Measurements from ENCODE around the gene PLEKHA4.
"Not testable (repeated sequence)": the region's sequence is repeated elsewhere in the genome, so short reads cannot be mapped to it uniquely, and the experiment has no call there.

Gene PLEKHA4

GRCh38 chr19:48899781-48900476, 31.5 kb upstream of the PLEKHA4 start, which contains the start of gene NUCB1:
Gene NUCB1 (plus strand): TSS chr19:48900312. CDS start chr19:48900797, 485 bp downstream.
- H3K9me3 Mint-ChIP-seq, result no peaks in the 10 kb centered on the region
- H3K27ac Mint-ChIP-seq, result peak within 1 kb of the TSS; percentile 95
- ATAC-seq (replicated peaks) (peak; percentile 97 to 99), DNase-seq (peak; percentile 95)
- peaks cover 18 to 52% of the 10 kb centered on the region in 2 donors for H3K4me1 Mint-ChIP-seq
- H3K36me3 Mint-ChIP-seq, result peaks cover 17 to 29% of the 10 kb centered on the region in 2 donors
- H3K4me3 Mint-ChIP-seq, result peak within 1 kb of the TSS; percentile 96 to 100
- H3K27me3 Mint-ChIP-seq, result peaks cover 18 to 27% of the 10 kb centered on the region in 2 donors

DNA sequence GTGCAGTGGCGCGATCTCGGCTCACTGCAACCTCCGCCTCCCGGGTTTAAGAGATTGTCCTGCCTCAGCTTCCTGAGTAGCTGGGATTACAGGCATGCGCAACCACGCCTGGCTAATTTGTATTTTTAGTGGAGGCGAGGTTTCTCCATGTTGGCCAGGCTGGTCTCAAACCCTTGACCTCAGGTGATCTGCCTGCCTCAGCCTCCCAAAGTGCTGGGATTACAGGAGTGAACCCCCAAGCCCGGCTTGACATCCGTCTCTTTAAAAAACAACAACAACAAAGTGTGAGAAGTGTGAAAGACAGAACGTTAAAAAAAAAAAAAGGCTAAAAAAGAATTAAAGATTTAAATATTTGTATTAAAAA, 31.0 kb upstream of the PLEKHA4 start:
- peaks cover 13 to 24% of the 10 kb centered on the region in 2 donors for H3K36me3 Mint-ChIP-seq
- not testable (repeated sequence) for DNase-seq; ATAC-seq (replicated peaks); H3K9me3 Mint-ChIP-seq
- peak overlapping the region; percentile 96 to 100 for H3K4me3 Mint-ChIP-seq
- peaks cover 21 to 56% of the 10 kb centered on the region in 2 donors for H3K4me1 Mint-ChIP-seq
- peak overlapping the region; percentile 95 for H3K27ac Mint-ChIP-seq
- H3K27me3 Mint-ChIP-seq, result peaks cover 22 to 32% of the 10 kb centered on the region in 2 donors

DNA sequence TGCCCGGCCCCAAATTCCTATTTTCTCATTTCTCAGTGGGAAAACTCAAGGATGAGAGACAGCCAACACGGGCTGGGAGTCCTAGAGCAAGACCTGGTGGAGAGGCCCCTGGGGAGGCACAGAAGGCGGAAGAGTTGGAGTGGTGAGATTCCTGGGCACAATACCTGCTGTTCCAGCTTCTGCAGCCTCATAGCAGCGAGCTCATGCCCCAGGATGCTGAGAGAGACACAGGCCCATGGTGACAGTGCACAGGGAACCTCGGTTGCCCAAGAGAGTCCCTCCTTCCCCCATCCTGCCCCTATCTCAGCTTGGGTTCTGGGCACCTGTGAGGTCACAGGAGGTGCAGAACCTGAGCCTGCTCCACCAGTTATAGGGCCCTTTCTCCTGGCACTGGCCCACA, 28.8 kb upstream of the PLEKHA4 start:
- peaks cover 17 to 50% of the 10 kb centered on the region in 2 donors for H3K4me1 Mint-ChIP-seq
- H3K27me3 Mint-ChIP-seq, result peaks cover 32 to 42% of the 10 kb centered on the region in 2 donors
- peaks cover 7 to 12% of the 10 kb centered on the region in 2 donors for H3K36me3 Mint-ChIP-seq
- H3K9me3 Mint-ChIP-seq, result no peaks in the 10 kb centered on the region
- ATAC-seq (replicated peaks) (no peak), DNase-seq (no peak)
- no peak overlapping the region for H3K4me3 Mint-ChIP-seq
- no peak overlapping the region for H3K27ac Mint-ChIP-seq

DNA sequence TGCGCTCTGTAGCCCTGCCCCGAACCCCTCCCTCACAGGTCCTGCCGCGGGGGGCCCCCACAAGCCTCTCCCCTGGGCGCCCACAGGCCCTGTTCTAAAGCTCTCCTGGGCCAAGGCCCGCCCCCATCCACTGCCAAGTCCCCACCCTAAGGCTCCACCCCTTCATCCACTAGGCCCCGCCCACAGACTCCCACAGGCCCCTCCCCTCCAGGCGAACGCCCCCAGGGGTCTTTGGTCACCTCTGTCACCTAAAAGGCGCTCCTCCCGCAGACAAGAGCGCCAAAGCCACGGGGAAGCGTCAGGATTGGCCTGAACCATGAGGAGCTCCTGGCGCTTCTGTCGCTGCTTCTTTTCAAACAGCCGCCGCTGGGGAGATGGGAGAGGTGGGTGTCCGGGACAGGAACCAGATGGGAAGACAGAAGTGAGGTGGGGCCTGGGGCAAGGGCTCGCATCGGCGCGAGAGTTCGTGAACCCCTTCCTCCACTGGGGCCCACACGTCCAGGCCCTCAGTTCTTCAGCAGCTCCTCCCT, 27.8 kb upstream of the PLEKHA4 start:
- no peak for DNase-seq

GRCh38 chr19:48895226-48895625, 26.8 kb upstream of the PLEKHA4 start:
- Mint-ChIP-seq H3K27me3 (peaks cover 45 to 49% of the 10 kb centered on the region in 2 donors), H3K27ac (no peak overlapping the region)

More for the DNA sequence above, 27.8 kb upstream of the PLEKHA4 start:
- Mint-ChIP-seq H3K36me3 (peaks cover 3 to 8% of the 10 kb centered on the region in 2 donors), H3K27me3 (peaks cover 40 to 42% of the 10 kb centered on the region in 2 donors), H3K4me3 (peak overlapping the region; percentile 71 to 75), H3K4me1 (peaks cover 19 to 43% of the 10 kb centered on the region in 2 donors), H3K9me3 (no peaks in the 10 kb centered on the region), H3K27ac (no peak overlapping the region)
- peak; percentile 30 to 31 for ATAC-seq (replicated peaks)

GRCh38 chr19:48890551-48890950, 22.1 kb upstream of the PLEKHA4 start:
- Mint-ChIP-seq H3K4me3 (no peak overlapping the region), H3K27ac (no peak overlapping the region), H3K9me3 (no peaks in the 10 kb centered on the region), H3K27me3 (peaks cover 28 to 34% of the 10 kb centered on the region in 2 donors), H3K4me1 (peaks cover 8% of the 10 kb centered on the region in 2 donors), H3K36me3 (no peaks in the 10 kb centered on the region)
- ATAC-seq (replicated peaks), result no peak
- DNase-seq, result no peak

More at GRCh38 chr19:48895226-48895625, 26.8 kb upstream of the PLEKHA4 start:
- no peak for DNase-seq
- Mint-ChIP-seq H3K4me3 (peak overlapping the region; percentile 71 to 75), H3K36me3 (peaks cover 2 to 4% of the 10 kb centered on the region in 2 donors), H3K9me3 (no peaks in the 10 kb centered on the region), H3K4me1 (peaks cover 16 to 33% of the 10 kb centered on the region in 2 donors)
- no peak for ATAC-seq (replicated peaks)

GRCh38 chr19:48889496-48889895, 21.1 kb upstream of the PLEKHA4 start:
- not testable (repeated sequence) for H3K4me1 Mint-ChIP-seq; H3K27ac Mint-ChIP-seq; DNase-seq; H3K4me3 Mint-ChIP-seq; H3K36me3 Mint-ChIP-seq; ATAC-seq (replicated peaks); H3K9me3 Mint-ChIP-seq
- H3K27me3 Mint-ChIP-seq, result peaks cover 18 to 26% of the 10 kb centered on the region in 2 donors

GRCh38 chr19:48887861-48888612, 19.6 kb upstream of the PLEKHA4 start:
- peaks cover 0 to 4% of the 10 kb centered on the region in 2 donors for H3K4me1 Mint-ChIP-seq
- H3K4me3 Mint-ChIP-seq, result no peak overlapping the region
- peaks cover 7 to 22% of the 10 kb centered on the region in 2 donors for H3K27me3 Mint-ChIP-seq
- DNase-seq (no peak), ATAC-seq (replicated peaks) (no peak)
- H3K27ac Mint-ChIP-seq, result no peak overlapping the region
- H3K36me3 Mint-ChIP-seq, result no peaks in the 10 kb centered on the region
- no peaks in the 10 kb centered on the region for H3K9me3 Mint-ChIP-seq

- DNase-seq, result no peak
- Mint-ChIP-seq H3K36me3 (peaks cover 0 to 4% of the 10 kb centered on the region in 2 donors), H3K9me3 (no peaks in the 10 kb centered on the region), H3K4me1 (peaks cover 5 to 6% of the 10 kb centered on the region in 2 donors), H3K27me3 (peaks cover 0 to 3% of the 10 kb centered on the region in 2 donors), H3K4me3 (no peak overlapping the region), H3K27ac (no peak overlapping the region)
- ATAC-seq (replicated peaks), result no peak
Measured at GRCh38 chr19:48883726-48884125, 15.3 kb upstream of the PLEKHA4 start.

DNA sequence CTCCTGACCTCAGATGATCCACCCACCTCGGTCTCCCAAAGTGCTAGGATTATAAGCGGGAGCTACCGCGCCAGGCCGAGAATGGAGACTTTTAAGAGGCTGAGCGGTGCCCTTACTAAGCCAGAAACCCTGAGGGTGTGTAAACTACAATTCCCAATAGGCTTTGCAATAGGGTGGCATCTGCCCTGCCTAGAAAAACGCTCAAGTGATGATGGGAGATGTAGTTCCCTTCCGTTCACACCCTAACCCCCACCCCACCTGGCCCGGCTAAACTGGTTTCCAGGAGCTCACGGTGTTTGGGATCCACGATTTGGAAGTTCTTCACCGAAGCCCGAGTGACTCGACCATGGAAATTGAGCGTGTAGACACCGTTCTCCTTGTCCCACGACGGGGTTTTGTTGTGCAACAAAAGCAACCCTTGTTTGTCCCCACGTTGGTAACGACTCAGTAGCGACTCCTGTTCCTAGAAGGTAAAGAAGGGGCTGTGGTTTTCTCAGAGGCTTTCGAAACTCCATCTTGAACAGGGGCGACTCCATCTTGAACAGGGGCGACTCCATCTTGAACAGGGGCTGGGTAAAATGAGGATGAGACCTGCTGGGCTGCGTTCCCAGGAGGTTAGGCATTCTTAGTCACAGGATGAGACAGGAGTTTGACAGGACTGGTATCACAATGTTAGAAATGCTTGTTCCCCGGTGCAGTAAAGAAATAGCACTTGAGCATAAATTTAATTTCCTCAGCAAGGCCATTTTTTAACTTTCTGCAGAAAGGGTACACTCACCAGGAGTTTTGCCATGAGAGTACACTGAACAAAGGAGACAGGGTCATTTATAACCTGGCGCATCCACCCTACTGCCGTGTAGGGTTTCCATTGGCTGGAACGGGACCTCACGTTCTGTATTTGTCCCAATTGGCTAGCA, 13.6 kb upstream of the PLEKHA4 start:
- H3K4me3 Mint-ChIP-seq, result no peak overlapping the region
- DNase-seq (no peak), ATAC-seq (replicated peaks) (peak; percentile 49 to 69)
- peaks cover 10 to 19% of the 10 kb centered on the region in 2 donors for H3K4me1 Mint-ChIP-seq
- peaks cover 11 to 20% of the 10 kb centered on the region in 2 donors for H3K36me3 Mint-ChIP-seq
- no peaks in the 10 kb centered on the region for H3K27me3 Mint-ChIP-seq
- H3K27ac Mint-ChIP-seq, result no peak overlapping the region
- H3K9me3 Mint-ChIP-seq, result no peaks in the 10 kb centered on the region

DNA sequence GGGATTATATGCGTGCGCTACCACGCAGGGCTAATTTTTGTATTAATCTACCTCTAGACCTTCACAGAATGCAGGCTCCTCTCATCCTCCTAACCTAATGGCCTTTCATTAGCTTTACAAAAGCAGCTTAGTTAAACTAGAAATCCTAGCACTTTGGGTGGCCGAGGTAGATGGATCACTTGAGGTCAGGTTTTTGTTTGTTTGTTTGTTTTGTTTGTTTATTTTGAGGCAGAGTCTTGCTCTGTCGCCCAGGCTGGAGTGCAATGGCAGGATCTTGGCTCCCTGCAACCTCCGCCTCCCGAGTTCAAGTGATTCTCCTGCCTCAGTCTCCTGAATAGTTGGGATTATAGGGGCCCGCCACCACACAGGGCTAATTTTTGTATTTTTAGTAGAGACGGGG, 11.3 kb upstream of the PLEKHA4 start:
- not testable (repeated sequence) for H3K27ac Mint-ChIP-seq; ATAC-seq (replicated peaks)

GRCh38 chr19:48879025-48879637, 10.7 kb upstream of the PLEKHA4 start:
- Mint-ChIP-seq H3K4me1 (peaks cover 24 to 43% of the 10 kb centered on the region in 2 donors), H3K9me3 (no peaks in the 10 kb centered on the region), H3K27me3 (no peaks in the 10 kb centered on the region), H3K27ac (peak overlapping the region; percentile 56), H3K36me3 (peaks cover 34 to 45% of the 10 kb centered on the region in 2 donors), H3K4me3 (no peak overlapping the region)
- DNase-seq (no peak), ATAC-seq (replicated peaks) (no peak)

More for the DNA sequence above, 11.3 kb upstream of the PLEKHA4 start:
- not testable (repeated sequence) for H3K9me3 Mint-ChIP-seq, H3K27me3 Mint-ChIP-seq, H3K4me3 Mint-ChIP-seq, DNase-seq
- peaks cover 28 to 39% of the 10 kb centered on the region in 2 donors for H3K36me3 Mint-ChIP-seq
- H3K4me1 Mint-ChIP-seq, result peaks cover 19 to 38% of the 10 kb centered on the region in 2 donors

Measured in stimulated activated naive B cell treated with anti-CD40 and anti-IgM and Interleukin-4, amounts not matched to agents 10 μg/mL and 1 μg/mL and 100 μg/mL, for 72 hours (primary cell).